Loucy (cell line): Measurements from ENCODE around the gene TREX2.

Source experiments
- H2AFZ ChIP-seq: fragments of 200-600 bp; sonication (generic); 2 replicates; pipeline ENCODE4 v1.6.0; 2016; ENCODE audit warnings: antibody characterized with exemption, mild to moderate bottlenecking, low read length, moderate library complexity
- H3F3A ChIP-seq: fragments of 200-600 bp; 2 replicates; pipeline ENCODE4 v1.6.0; 2016; ENCODE audit warnings: antibody characterized with exemption, low read depth, mild to moderate bottlenecking
- H3K27me3 ChIP-seq: fragments of 200-600 bp; sonication (generic); 2 replicates; pipeline ENCODE4 v1.6.1; 2014; ENCODE audit warnings: low read length, mild to moderate bottlenecking; ENCODE audit not compliant: insufficient read depth, poor library complexity, severe bottlenecking
- H3K36me3 ChIP-seq: fragments of 200-600 bp; sonication (generic); 2 replicates; pipeline ENCODE4 v1.6.1; 2016; ENCODE audit warnings: low read length; ENCODE audit not compliant: insufficient read depth
- H3K4me1 ChIP-seq: fragments of 200-600 bp; sonication (generic); 2 replicates; pipeline ENCODE4 v1.5.1; 2014; ENCODE audit warnings: low read length, mild to moderate bottlenecking; ENCODE audit not compliant: insufficient read depth, poor library complexity, severe bottlenecking
- H3K4me2 ChIP-seq: fragments of 200-600 bp; sonication (generic); 2 replicates; pipeline ENCODE4 v1.6.0; 2014; ENCODE audit warnings: antibody characterized with exemption, low read length, low read depth, mild to moderate bottlenecking; ENCODE audit not compliant: poor library complexity, severe bottlenecking
- H3K4me3 ChIP-seq: fragments of 200-600 bp; sonication (generic); 2 replicates; pipeline ENCODE4 v1.5.1; 2014; ENCODE audit warnings: low read length, mild to moderate bottlenecking, mixed read lengths; ENCODE audit not compliant: poor library complexity, severe bottlenecking
- H3K79me2 ChIP-seq: fragments of 200-600 bp; sonication (generic); 2 replicates; pipeline ENCODE4 v1.6.1; 2014; ENCODE audit warnings: low read length; ENCODE audit not compliant: insufficient read depth
- H3K9ac ChIP-seq: fragments of 200-600 bp; sonication (generic); 2 replicates; pipeline ENCODE4 v1.6.0; 2014; ENCODE audit warnings: mild to moderate bottlenecking, low read depth, low read length, moderate library complexity; ENCODE audit not compliant: poor library complexity, severe bottlenecking
- H3K9me2 ChIP-seq: fragments of 200-600 bp; sonication (generic); replicated peaks from 2 replicates; pipeline ENCODE4 v1.6.1; 2016; ENCODE audit warnings: low read depth, low read length, mixed read lengths
- H3K9me3 ChIP-seq: fragments of 200-600 bp; sonication (generic); 2 replicates; pipeline ENCODE4 v1.6.1; 2014; ENCODE audit warnings: mild to moderate bottlenecking, antibody characterized with exemption, low read length, low read depth; ENCODE audit not compliant: insufficient read depth
- H4K20me1 ChIP-seq: fragments of 200-600 bp; sonication (generic); 2 replicates; pipeline ENCODE4 v1.6.0; 2014; ENCODE audit warnings: antibody characterized with exemption, low read length, mild to moderate bottlenecking; ENCODE audit not compliant: insufficient read depth, poor library complexity, severe bottlenecking
- CTCF ChIP-seq: fragments of 200-600 bp; sonication (generic); conservative IDR thresholded peaks from 2 replicates; pipeline ENCODE4 v1.5.1; 2014; ENCODE audit warnings: mild to moderate bottlenecking, antibody characterized with exemption, low read length
- EZH2phosphoT487 ChIP-seq: fragments of 200-600 bp; IDR thresholded peaks from 2 replicates; pipeline ENCODE4 v1.6.1; 2018; ENCODE audit warnings: antibody characterized with exemption, mild to moderate bottlenecking, moderate library complexity, borderline replicate concordance

TREX2 gene

GRCh38 chrX:153463031-153463430, 17.2 kb upstream of the TREX2 start:
- no peak overlapping the region for H3K4me3 ChIP-seq
- H3K9ac ChIP-seq, result no peak overlapping the region
- no peak overlapping the region for H2AFZ ChIP-seq
- no peak overlapping the region for H3K4me2 ChIP-seq
- no peaks in the 10 kb centered on the region for H3K4me1 ChIP-seq
- no peak for TF ChIP-seq CTCF
- no peak for TF ChIP-seq EZH2phosphoT487
- no peaks in the 10 kb centered on the region for H3K36me3 ChIP-seq
- no peaks in the 10 kb centered on the region for H3K79me2 ChIP-seq
- H3K9me3 ChIP-seq, result no peaks in the 10 kb centered on the region
- no peaks in the 10 kb centered on the region for H3K27me3 ChIP-seq
- no peaks in the 10 kb centered on the region for H4K20me1 ChIP-seq
- H3F3A ChIP-seq, result no peaks in the 10 kb centered on the region
- H3K9me2 ChIP-seq, result no peaks in the 10 kb centered on the region

GRCh38 chrX:153462291-153462690, 16.4 kb upstream of the TREX2 start:
- Histone ChIP-seq H3K9me3 (no peaks in the 10 kb centered on the region), H2AFZ (no peak overlapping the region), H3K4me2 (no peak overlapping the region), H3K79me2 (no peaks in the 10 kb centered on the region), H3K4me1 (no peaks in the 10 kb centered on the region), H3K27me3 (no peaks in the 10 kb centered on the region), H3K36me3 (no peaks in the 10 kb centered on the region), H4K20me1 (no peaks in the 10 kb centered on the region), H3K9me2 (no peaks in the 10 kb centered on the region), H3K9ac (no peak overlapping the region), H3K4me3 (no peak overlapping the region), H3F3A (no peaks in the 10 kb centered on the region)
- TF ChIP-seq CTCF (no peak), EZH2phosphoT487 (no peak)

GRCh38 chrX:153460826-153461225, 15.0 kb upstream of the TREX2 start:
- H3K9ac ChIP-seq, result no peak overlapping the region
- H2AFZ ChIP-seq, result no peak overlapping the region
- no peaks in the 10 kb centered on the region for H3K79me2 ChIP-seq
- no peaks in the 10 kb centered on the region for H3K27me3 ChIP-seq
- H3K36me3 ChIP-seq, result no peaks in the 10 kb centered on the region; the same call in 1 of the 2 replicates
- no peaks in the 10 kb centered on the region for H3K9me2 ChIP-seq
- H3K4me1 ChIP-seq, result no peaks in the 10 kb centered on the region
- H4K20me1 ChIP-seq, result no peaks in the 10 kb centered on the region
- TF ChIP-seq CTCF (peak; percentile 66), EZH2phosphoT487 (no peak)
- H3F3A ChIP-seq, result no peaks in the 10 kb centered on the region
- no peak overlapping the region for H3K4me2 ChIP-seq
- no peaks in the 10 kb centered on the region for H3K9me3 ChIP-seq
- H3K4me3 ChIP-seq, result no peak overlapping the region
